SK-N-MC (cell line): ENCODE measurements around the gene COLGALT1.

Experiments used
- EZH2 ChIP-seq: fragments of 200-600 bp; sonication (generic); IDR thresholded peaks from one replicate; pipeline ENCODE4 v1.6.1; 2017; ENCODE audit warnings: antibody characterized with exemption
- FOXP2 ChIP-seq: optimal IDR thresholded peaks from 2 replicates; pipeline ENCODE3; 2011; ENCODE audit warnings: mild to moderate bottlenecking, moderate library complexity; ENCODE audit not compliant: insufficient read depth; ENCODE audit errors: extremely low read length, control extremely low read depth
- POLR2AphosphoS5 ChIP-seq: IDR thresholded peaks from 2 replicates; pipeline ENCODE4 v1.6.1; 2012; ENCODE audit warnings: mild to moderate bottlenecking, low read depth, low read length, borderline replicate concordance

DNA sequence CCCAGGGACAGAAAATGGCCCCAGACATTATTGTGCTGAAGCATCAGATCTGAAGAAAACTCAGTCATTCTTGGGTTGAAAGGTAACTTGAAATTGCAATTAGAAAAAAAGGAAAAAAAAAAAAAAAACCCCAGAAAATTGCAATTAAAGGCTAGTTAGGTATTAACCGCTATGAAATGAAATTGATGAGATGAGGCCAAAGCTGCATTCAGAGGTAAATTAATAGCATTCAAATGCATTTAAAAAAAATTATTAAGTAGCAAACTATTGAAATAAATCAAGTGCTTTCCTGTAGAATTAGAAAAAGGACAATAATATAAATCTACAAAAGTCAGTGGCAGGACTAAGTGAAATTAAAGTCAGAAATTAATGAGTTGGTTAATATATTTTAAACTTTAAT, 37.6 kb upstream of the COLGALT1 start:
- no peak for TF ChIP-seq EZH2
- TF ChIP-seq POLR2AphosphoS5, result no peak
- TF ChIP-seq FOXP2, result no peak
